Measurements from ENCODE around the gene MYO1D. TPM values are rescaled to one million over a fixed set of nuclear protein-coding genes. Genes with fewer than 3 reads are reported as not detected.

MYO1D gene
- total RNA-seq, 1 experiment from 2014 or later: 23.5 TPM

DNA sequence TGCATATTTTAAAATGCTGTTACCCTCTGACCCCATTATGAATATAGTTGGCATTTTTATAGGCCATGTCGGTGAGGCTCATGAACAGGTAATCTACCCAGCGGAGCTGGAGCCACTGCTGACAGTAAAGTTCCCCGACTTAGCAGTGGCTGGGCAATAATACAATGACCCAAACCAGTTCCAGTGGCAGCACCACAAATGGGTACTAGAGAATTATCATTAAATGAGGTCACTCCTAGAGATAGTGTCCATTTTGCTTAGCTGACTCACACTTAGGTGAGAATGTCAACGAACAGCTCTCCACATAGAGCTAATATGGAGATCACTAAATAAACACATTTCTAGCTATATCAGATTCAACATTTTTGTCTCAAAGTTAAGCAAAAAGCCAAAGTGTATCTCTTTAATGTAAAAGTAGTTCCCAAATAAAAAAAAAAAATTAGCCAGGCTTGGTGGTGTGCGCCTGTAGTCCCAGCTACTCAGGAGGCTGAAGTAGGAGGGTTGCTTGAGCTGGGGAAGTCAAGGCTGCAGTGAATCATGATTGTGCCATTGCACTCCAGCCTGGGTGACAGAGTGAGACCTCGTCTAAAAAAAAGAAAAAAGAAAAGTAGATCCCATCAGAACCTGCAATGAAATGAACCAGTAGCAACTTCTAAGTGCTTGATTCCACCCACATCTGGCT, 7.4 kb downstream of the MYO1D start:
- Histone ChIP-seq H4K20me1 (ENCODE audit: low read length) (no peaks in the 10 kb centered on the region), H3K79me2 (ENCODE audit: low read length) (peaks cover 36% of the 10 kb centered on the region), H3K36me3 (ENCODE audit: low read depth, low read length) (no peaks in the 10 kb centered on the region), H3K4me3 (ENCODE audit: low read length) (no peak overlapping the region), H3K27ac (ENCODE audit: low read length) (no peak overlapping the region), H3K27me3 (ENCODE audit: low read length) (no peaks in the 10 kb centered on the region), H3K4me2 (ENCODE audit: low read length) (peak overlapping the region; percentile 51), H3K9me2 (replicated peaks; ENCODE audit: low read length) (no peaks in the 10 kb centered on the region), H3K9ac (ENCODE audit: low read length) (no peak overlapping the region), H3K9me3 (ENCODE audit: low read length) (no peaks in the 10 kb centered on the region), H3F3A (ENCODE audit: low read length, unreplicated experiment) (no peaks in the 10 kb centered on the region), H3K4me1 (ENCODE audit: insufficient read depth, low read length) (peaks cover 22% of the 10 kb centered on the region), H2AFZ (ENCODE audit: low read length) (no peak overlapping the region)
- intact Hi-C loops (cut with micrococcal nuclease): loop anchor here (1.0 kb wide), 1 partner anchor 13 kb away; no protein-coding TSS in a partner anchor
- ChIA-PET POLR2A (ENCODE audit: unreplicated experiment) (no interaction called here), CTCF (no interaction called here)
- DNase-seq: peak; percentile 39
- no peak for TF ChIP-seq EZH2 (IDR thresholded peaks at IDR 0.05; ENCODE audit: low read length, unreplicated experiment)
- TF ChIP-seq, protein P1, sequence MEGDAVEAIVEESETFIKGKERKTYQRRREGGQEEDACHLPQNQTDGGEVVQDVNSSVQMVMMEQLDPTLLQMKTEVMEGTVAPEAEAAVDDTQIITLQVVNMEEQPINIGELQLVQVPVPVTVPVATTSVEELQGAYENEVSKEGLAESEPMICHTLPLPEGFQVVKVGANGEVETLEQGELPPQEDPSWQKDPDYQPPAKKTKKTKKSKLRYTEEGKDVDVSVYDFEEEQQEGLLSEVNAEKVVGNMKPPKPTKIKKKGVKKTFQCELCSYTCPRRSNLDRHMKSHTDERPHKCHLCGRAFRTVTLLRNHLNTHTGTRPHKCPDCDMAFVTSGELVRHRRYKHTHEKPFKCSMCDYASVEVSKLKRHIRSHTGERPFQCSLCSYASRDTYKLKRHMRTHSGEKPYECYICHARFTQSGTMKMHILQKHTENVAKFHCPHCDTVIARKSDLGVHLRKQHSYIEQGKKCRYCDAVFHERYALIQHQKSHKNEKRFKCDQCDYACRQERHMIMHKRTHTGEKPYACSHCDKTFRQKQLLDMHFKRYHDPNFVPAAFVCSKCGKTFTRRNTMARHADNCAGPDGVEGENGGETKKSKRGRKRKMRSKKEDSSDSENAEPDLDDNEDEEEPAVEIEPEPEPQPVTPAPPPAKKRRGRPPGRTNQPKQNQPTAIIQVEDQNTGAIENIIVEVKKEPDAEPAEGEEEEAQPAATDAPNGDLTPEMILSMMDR (conservative IDR thresholded peaks at IDR 0.05; ENCODE audit: low read depth, low read length): no peak
- BruUV-seq (replicated peaks): no TSS peak
- no peak; the same call in 1 of the 2 replicates for ATAC-seq

DNA sequence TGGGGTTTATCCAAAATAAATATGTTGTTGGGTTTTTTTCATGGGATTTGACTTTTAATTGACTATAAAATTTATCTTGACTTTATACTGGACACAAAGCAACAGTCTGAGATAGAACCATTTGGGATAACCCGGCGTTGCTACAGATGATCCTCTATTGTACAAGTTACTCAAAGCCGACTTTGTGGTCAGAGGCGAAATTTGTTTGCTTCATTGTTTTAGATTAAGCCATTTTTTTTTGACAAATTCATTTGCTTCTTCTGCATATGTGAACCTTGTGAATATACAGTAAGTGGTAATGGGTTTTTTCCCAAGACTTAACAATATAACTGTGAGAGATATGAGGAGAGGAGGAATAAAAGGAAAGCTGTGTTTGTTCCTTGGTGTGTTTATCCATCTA, 11.8 kb downstream of the MYO1D start:
- H3K4me3 ChIP-seq (ENCODE audit: low read length): no peak overlapping the region
- TF ChIP-seq, protein P1 (conservative IDR thresholded peaks at IDR 0.05; ENCODE audit: low read depth, low read length): no peak
- TF ChIP-seq EZH2 (IDR thresholded peaks at IDR 0.05; ENCODE audit: low read length, unreplicated experiment): no peak
- no peak for TF ChIP-seq EZH2phosphoT487 (IDR thresholded peaks at IDR 0.05; ENCODE audit: borderline replicate concordance, low read length)
- no peaks in the 10 kb centered on the region for H3K27me3 ChIP-seq (ENCODE audit: low read length)
- no peak for DNase-seq
- no peaks in the 10 kb centered on the region for H3F3A ChIP-seq (ENCODE audit: low read length, unreplicated experiment)
- H3K9ac ChIP-seq (ENCODE audit: low read length): no peak overlapping the region
- H2AFZ ChIP-seq (ENCODE audit: low read length): no peak overlapping the region
- no TSS peak for BruUV-seq (replicated peaks)
- no peak overlapping the region for H3K4me2 ChIP-seq (ENCODE audit: low read length)
- ChIA-PET POLR2A (ENCODE audit: unreplicated experiment) (no interaction called here), CTCF (no interaction called here)
- ATAC-seq: no peak
- intact Hi-C loops (cut with micrococcal nuclease): no loop called here
- no peaks in the 10 kb centered on the region for H3K9me2 ChIP-seq (replicated peaks; ENCODE audit: low read length)
- H4K20me1 ChIP-seq (ENCODE audit: low read length): no peaks in the 10 kb centered on the region
- H3K79me2 ChIP-seq (ENCODE audit: low read length): peaks cover 21% of the 10 kb centered on the region; the same call in 1 of the 2 replicates
- H3K36me3 ChIP-seq (ENCODE audit: low read depth, low read length): no peaks in the 10 kb centered on the region
- H3K4me1 ChIP-seq (ENCODE audit: insufficient read depth, low read length): peaks cover 11% of the 10 kb centered on the region; the same call in 1 of the 2 replicates
- no peak overlapping the region for H3K27ac ChIP-seq (ENCODE audit: low read length)
- H3K9me3 ChIP-seq (ENCODE audit: low read length): no peaks in the 10 kb centered on the region

DNA sequence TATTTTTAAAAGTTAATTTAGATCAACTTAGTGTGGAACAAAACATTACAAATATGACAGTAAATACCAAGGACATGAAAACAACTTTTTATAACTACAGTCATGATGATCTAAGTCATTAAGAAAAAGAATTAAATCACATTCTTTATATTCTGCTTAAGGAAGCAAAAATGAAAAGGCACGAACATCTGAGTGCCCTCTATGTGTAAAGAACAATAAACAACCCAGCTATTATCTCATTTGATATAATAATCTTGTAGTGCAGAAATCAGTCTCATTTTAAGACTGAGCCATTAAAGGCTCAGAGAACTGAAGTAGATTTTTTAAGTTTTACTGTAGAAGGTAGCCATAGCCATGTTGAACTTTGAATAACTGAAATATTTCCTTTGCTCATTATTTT, 13.4 kb downstream of the MYO1D start:
- Histone ChIP-seq H4K20me1 (ENCODE audit: low read length) (no peaks in the 10 kb centered on the region), H3K27ac (ENCODE audit: low read length) (no peak overlapping the region), H3K9ac (ENCODE audit: low read length) (no peak overlapping the region), H3K4me3 (ENCODE audit: low read length) (no peak overlapping the region), H3K9me2 (replicated peaks; ENCODE audit: low read length) (no peaks in the 10 kb centered on the region), H3K4me1 (ENCODE audit: insufficient read depth, low read length) (no peaks in the 10 kb centered on the region; the same call in 1 of the 2 replicates), H3K36me3 (ENCODE audit: low read depth, low read length) (no peaks in the 10 kb centered on the region), H3K27me3 (ENCODE audit: low read length) (no peaks in the 10 kb centered on the region), H3K9me3 (ENCODE audit: low read length) (no peaks in the 10 kb centered on the region), H3K79me2 (ENCODE audit: low read length) (peaks cover 17% of the 10 kb centered on the region; the same call in 1 of the 2 replicates), H2AFZ (ENCODE audit: low read length) (no peak overlapping the region), H3F3A (ENCODE audit: low read length, unreplicated experiment) (no peaks in the 10 kb centered on the region), H3K4me2 (ENCODE audit: low read length) (no peak overlapping the region)
- ATAC-seq (no peak), DNase-seq (no peak)
- ChIA-PET POLR2A (ENCODE audit: unreplicated experiment) (interaction anchor here (0.6 to 0.7 kb wide), 2 partner anchors 35 to 1299 kb away, joined by 12 to 21 read pairs; no protein-coding TSS in a partner anchor), CTCF (no interaction called here)
- TF ChIP-seq, protein P1 (conservative IDR thresholded peaks at IDR 0.05; ENCODE audit: low read depth, low read length): no peak
- TF ChIP-seq EZH2phosphoT487 (IDR thresholded peaks at IDR 0.05; ENCODE audit: borderline replicate concordance, low read length): no peak
- TF ChIP-seq EZH2 (IDR thresholded peaks at IDR 0.05; ENCODE audit: low read length, unreplicated experiment): no peak
- intact Hi-C loops (cut with micrococcal nuclease): no loop called here
- BruUV-seq (replicated peaks): no TSS peak
